ENCODE measurements around the gene TMEM131L. TPM values are rescaled to one million over a fixed set of nuclear protein-coding genes. Genes with fewer than 3 reads are reported as not detected.

TMEM131L gene
- total RNA-seq, 1 experiment from 2014 or later, result 19.7 TPM

- Histone ChIP-seq H3K79me2 (ENCODE audit: insufficient read depth, low read length) (peaks cover 8% of the 10 kb centered on the region; the same call in 1 of the 2 replicates), H3K4me2 (ENCODE audit: low read length) (no peak overlapping the region), H3K9me3 (ENCODE audit: control insufficient read depth in 1 of 2, insufficient read depth in 1 of 2, low read depth in 1 of 2, low read length in 2 of 2) (no peaks in the 10 kb centered on the region), H3K9ac (ENCODE audit: low read length) (no peak overlapping the region), H3K4me1 (ENCODE audit: control insufficient read depth in 1 of 2, insufficient read depth in 2 of 2, low read length in 2 of 2) (no peaks in the 10 kb centered on the region), H3K27ac (ENCODE audit: low read depth, low read length) (no peak overlapping the region), H2AFZ (ENCODE audit: low read depth, low read length, poor library complexity, severe bottlenecking) (no peak overlapping the region), H3K4me3 (replicated peaks in 1 of 2; ENCODE audit: low read depth in 1 of 2, low read length in 2 of 2) (no peak overlapping the region), H3K27me3 (ENCODE audit: insufficient read depth, low read length) (no peaks in the 10 kb centered on the region), H3K9me2 (ENCODE audit: insufficient read depth) (no peaks in the 10 kb centered on the region), H4K20me1 (ENCODE audit: insufficient read depth) (no peaks in the 10 kb centered on the region), H3K36me3 (ENCODE audit: control insufficient read depth in 1 of 2, insufficient read depth in 2 of 2, low read length in 2 of 2) (no peaks in the 10 kb centered on the region)
- no TSS peak for BruUV-seq (replicated peaks)
- no peak for DNase-seq (ENCODE audit: low read depth, low spot score)
- CTCF ChIA-PET, result no interaction called here
- TF ChIP-seq CEBPB (IDR thresholded peaks at IDR 0.05; ENCODE audit: low read depth) (no peak), CBX3 (IDR thresholded peaks at IDR 0.05; ENCODE audit: low read depth) (no peak), TCF7L2 (IDR thresholded peaks at IDR 0.05; ENCODE audit: borderline replicate concordance, extremely low read depth, insufficient read depth, insufficient read length) (no peak), ZNF274 (IDR thresholded peaks at IDR 0.05; ENCODE audit: low read depth, low read length) (no peak), ZBTB33 (IDR thresholded peaks at IDR 0.05; ENCODE audit: extremely low read depth, insufficient replicate concordance, low read length) (no peak)
- intact Hi-C loops (cut with micrococcal nuclease), result no loop called here
- POLR2A ChIA-PET, result no interaction called here
- ATAC-seq, result no peak
- RAD21 ChIA-PET (ENCODE audit: low non-redundant PET in 1 of 2, low total read pairs in 2 of 2, uncharacterized antibody in 2 of 2, unreplicated experiment in 2 of 2), result no interaction called here
Observed at GRCh38 chr4:153522802-153523094, 56.6 kb downstream of the TMEM131L start.

GRCh38 chr4:153523164-153523796 lies 57.1 kb downstream of the TMEM131L start:
- Histone ChIP-seq H3K4me2 (ENCODE audit: low read length) (no peak overlapping the region), H3K27ac (ENCODE audit: low read depth, low read length) (no peak overlapping the region), H4K20me1 (ENCODE audit: insufficient read depth) (no peaks in the 10 kb centered on the region), H3K9me2 (ENCODE audit: insufficient read depth) (no peaks in the 10 kb centered on the region), H3K79me2 (ENCODE audit: insufficient read depth, low read length) (peaks cover 8% of the 10 kb centered on the region), H3K9me3 (ENCODE audit: control insufficient read depth in 1 of 2, insufficient read depth in 1 of 2, low read depth in 1 of 2, low read length in 2 of 2) (no peaks in the 10 kb centered on the region), H3K9ac (ENCODE audit: low read length) (no peak overlapping the region), H3K4me1 (ENCODE audit: control insufficient read depth in 1 of 2, insufficient read depth in 2 of 2, low read length in 2 of 2) (no peaks in the 10 kb centered on the region), H3K27me3 (ENCODE audit: insufficient read depth, low read length) (no peaks in the 10 kb centered on the region), H2AFZ (ENCODE audit: low read depth, low read length, poor library complexity, severe bottlenecking) (no peak overlapping the region), H3K4me3 (replicated peaks in 1 of 2; ENCODE audit: low read depth in 1 of 2, low read length in 2 of 2) (no peak overlapping the region), H3K36me3 (ENCODE audit: control insufficient read depth in 1 of 2, insufficient read depth in 2 of 2, low read length in 2 of 2) (no peaks in the 10 kb centered on the region)
- TF ChIP-seq EGR1 (IDR thresholded peaks at IDR 0.05; ENCODE audit: low read depth) (no peak), ZFX (IDR thresholded peaks at IDR 0.05) (no peak), ATF3 (IDR thresholded peaks at IDR 0.05) (no peak), POLR2A (IDR thresholded peaks at IDR 0.05; ENCODE audit: borderline replicate concordance, extremely low read depth, insufficient read depth, insufficient read length) (no peak), CBX3 (IDR thresholded peaks at IDR 0.05; ENCODE audit: low read depth) (no peak), JUND (IDR thresholded peaks at IDR 0.05) (no peak), MAX (IDR thresholded peaks at IDR 0.05) (no peak), EZH2 (IDR thresholded peaks at IDR 0.05) (no peak), CTCF (IDR thresholded peaks at IDR 0.05 in 2 of 3, conservative IDR thresholded peaks at IDR 0.05 in 1 of 3; ENCODE audit: borderline replicate concordance in 1 of 3, insufficient read depth in 1 of 3, low read depth in 2 of 3, low read length in 2 of 3) (no peak), ZNF274 (IDR thresholded peaks at IDR 0.05; ENCODE audit: low read depth, low read length) (no peak), SIN3A (IDR thresholded peaks at IDR 0.05; ENCODE audit: low read depth) (no peak), SP1 (IDR thresholded peaks at IDR 0.05; ENCODE audit: low read depth) (no peak)
- DNase-seq (ENCODE audit: low read depth, low spot score) (no peak), ATAC-seq (no peak)
- no TSS peak for BruUV-seq (replicated peaks)
- intact Hi-C loops (cut with micrococcal nuclease), result no loop called here
- RAD21 ChIA-PET (ENCODE audit: low non-redundant PET in 1 of 2, low total read pairs in 2 of 2, uncharacterized antibody in 2 of 2, unreplicated experiment in 2 of 2), result no interaction called here
- CTCF ChIA-PET, result no interaction called here
- POLR2A ChIA-PET, result no interaction called here
